Stimulated activated CD4-positive, alpha-beta T cell treated with anti-CD3 and anti-CD28 coated beads, Interleukin-12 subunit alpha, Interleukin-12 subunit beta, amount 100 ng/mL, for 24 hours (primary cell): ENCODE results near the gene COBL.
A peak's percentile ranks its signal among the peaks of the same experiment; 100 is the strongest.

Experiments
- DNase-seq, 2 experiments: peaks; one replicate each; pipeline ENCODE4 v3.0.0-alpha.2; 2020; ENCODE audit warnings: low read depth in 2 of 2

Gene COBL

GRCh38 chr7:51142741-51143385, 173.7 kb downstream of the COBL start:
- DNase-seq, result no peak

GRCh38 chr7:51141451-51142003, 175.1 kb downstream of the COBL start:
- no peak for DNase-seq

DNA sequence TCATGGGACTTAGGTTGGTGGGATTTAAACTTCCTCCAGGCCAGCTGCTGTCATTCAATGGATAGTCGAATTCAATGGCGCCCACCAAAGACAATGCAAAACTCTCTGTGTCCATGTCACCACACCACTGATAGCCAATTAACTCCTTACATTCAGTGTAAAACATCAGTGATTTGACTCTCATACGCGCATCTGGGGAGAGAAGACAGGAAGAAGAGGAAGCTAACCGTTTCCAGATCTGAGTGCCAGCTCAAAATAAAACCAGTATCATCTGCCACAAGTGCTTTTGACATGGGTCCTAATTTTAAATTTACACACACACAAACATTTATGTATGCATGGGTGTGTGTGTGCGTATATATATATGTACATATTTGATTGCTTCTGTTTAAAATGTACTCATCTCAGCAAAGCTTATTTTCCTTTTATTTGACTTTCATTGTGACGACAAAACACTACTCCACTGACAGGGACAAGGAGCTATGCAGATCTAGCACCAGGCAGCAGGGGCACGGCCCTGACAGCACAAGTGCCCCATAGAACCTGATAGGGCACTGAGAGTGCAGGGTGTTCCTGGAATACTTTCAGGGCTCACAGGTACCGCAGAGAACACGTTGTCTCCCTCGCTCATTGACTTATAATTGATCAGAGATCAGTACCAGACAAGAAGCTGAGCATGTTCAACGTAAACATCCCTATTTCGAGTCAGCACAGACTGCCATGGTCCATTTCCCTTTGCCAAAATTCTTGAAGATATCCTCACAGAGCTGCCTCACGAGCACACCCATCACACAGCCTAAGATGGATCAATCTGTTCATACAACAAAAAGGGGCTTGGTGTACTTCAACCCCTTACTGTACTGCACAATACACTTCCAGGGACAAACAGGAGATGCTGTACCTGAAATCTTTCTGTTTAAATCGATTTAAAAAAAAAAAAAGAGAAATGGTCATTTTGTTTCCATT, 176.1 kb downstream of the COBL start:
- DNase-seq, result no peak

DNA sequence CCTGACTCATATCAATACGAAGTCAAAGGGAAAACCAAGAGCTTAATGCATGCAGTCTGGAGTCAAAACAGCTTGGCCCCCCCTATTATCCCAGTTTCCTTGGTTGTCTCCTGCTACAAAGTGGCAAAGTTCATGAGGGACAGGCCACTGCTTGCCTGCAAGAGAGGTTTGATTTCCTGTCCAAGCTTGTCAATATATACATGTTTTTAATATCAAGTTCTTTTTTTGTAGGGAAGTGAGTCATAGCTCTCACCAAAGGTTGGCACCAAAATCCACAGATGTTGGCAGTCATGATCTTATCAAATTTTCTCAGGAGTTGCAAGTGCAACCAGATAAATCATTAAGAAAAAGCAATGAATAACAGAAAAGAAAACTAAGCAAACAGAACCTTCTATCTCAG, 176.8 kb downstream of the COBL start:
- DNase-seq, result no peak

DNA sequence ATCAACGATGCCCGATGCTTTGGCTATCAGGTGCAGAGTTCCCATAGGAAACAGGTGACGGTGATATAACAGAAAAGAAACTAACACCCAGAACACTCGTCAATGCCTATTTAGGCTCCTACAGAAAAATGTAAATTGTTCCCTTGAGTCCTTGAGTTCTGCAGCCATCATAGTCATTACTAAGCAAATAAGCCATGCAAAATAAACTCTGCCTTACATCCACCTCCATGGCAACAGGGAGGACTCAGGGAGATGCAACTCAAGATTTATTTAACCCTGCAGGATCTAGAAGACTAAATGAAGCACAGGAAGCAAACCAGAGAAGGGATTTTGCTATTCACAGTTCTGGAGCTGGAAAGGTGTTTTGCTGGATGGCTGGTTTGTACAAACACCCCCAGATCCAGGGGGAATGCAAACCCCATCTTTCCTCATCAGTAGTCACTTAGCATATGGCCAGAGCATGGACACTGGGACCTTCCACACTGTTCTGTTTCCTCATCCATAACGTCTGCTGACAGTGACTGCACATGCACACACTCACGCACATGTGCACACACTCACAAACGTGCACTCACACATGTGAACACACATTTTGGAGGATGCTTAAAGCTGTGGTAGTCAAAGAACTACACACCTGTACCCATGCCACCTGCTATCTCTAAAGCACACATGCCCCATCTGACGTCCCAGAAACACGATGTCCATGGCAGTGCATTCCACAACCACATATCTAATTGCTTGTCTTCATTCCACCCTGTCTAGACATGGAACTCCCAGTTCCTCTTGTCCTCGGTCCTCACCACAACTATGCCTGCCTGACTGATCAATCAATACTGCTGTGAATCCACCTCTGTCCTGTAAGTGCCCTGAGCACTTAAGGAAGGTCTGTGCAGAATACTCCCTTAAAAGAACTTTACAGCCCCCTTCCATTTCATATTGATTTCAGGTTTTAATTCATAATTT, 178.2 kb downstream of the COBL start:
- no peak for DNase-seq

- DNase-seq, result no peak
Observed at GRCh38 chr7:51135576-51135975, 181.0 kb downstream of the COBL start.

DNA sequence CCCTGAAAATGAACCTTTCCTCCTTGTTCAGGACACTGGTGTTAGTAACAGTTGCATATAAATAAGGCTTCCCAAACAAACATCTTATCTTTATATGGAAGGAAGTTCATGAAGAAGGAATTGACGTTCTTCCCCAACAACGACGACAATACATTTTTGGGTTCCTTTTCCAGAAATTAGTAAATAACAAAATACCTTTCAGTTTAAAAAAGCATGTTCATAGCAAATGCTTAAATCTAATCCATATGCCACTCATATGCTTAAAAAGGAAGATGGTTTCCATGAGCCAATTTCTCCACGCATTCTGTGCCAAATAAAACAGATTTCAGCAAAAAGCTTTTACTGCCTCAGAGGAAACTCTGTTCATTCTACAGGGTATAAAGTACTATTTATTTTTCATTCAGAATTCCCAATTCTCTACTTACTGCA, 182.6 kb downstream of the COBL start:
- no peak for DNase-seq

DNA sequence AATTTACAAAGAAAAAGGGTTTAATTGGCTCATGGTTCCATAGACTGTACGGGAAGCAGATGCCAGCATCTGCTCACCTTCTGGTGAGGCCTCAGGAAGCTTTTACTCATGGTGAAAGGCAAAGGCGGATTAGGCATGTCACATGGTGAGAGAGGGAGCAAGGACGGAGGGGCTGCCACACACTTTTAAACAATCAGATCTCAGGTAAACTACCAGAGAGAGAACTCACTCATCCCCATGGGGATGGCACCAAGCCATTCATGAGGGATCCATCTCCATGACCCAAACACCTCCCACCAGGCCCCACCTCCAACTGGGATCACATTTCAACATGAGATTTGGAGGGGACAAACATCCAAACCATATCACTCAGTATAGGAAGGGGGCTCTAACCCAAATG, 183.9 kb downstream of the COBL start:
- DNase-seq, result no peak

- no peak for DNase-seq
Observed at GRCh38 chr7:51129527-51130472, 186.8 kb downstream of the COBL start.

DNA sequence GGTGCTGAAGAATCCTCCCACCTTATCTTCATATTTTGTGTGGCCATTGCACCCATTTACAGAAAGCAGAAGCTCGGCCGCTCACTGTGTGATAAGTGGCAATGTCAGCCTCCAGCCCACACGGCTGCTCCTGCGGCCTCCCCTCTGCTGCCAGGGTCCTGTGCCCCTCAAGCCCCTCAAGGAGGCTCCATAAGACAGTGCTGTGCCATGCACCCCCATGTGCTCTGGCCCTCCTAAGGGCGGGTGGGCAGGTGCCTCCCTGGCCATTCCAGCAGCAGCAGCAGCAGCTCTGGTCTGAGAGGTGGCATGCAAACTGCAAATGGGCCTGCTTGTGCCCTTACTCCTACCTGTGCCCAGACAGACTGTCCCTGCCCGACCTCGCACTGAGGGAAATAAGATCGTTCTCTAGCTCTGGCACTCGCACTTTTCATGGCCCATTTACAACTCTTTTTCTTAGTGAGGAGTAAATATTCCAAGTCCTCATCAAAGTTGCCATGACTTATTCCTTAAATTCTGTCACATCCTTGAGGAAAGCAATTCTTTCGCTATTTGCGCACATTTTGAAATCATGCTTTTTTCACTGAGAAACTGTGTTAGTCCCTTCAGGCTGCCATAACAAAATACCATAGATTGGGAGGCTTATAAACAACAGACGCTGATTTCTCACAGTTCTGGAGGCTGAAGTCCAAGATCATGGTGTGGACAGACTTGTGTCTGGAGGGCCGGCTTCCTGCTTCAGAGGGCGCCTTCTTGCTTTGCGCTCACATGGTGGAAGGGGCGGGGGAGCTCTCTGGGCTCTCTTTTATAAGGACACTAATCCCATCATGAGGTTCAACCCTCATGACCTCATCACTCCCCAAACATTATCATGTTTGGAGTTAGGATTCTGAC, 187.8 kb downstream of the COBL start:
- no peak for DNase-seq

- DNase-seq, result no peak
Observed at GRCh38 chr7:51127618-51127904, 189.0 kb downstream of the COBL start.

GRCh38 chr7:51126813-51127617, 189.6 kb downstream of the COBL start:
- DNase-seq, result no peak

- DNase-seq, result no peak
Observed at GRCh38 chr7:51126324-51126723, 190.3 kb downstream of the COBL start.

GRCh38 chr7:51124321-51124720, 192.3 kb downstream of the COBL start:
- DNase-seq, result no peak

DNA sequence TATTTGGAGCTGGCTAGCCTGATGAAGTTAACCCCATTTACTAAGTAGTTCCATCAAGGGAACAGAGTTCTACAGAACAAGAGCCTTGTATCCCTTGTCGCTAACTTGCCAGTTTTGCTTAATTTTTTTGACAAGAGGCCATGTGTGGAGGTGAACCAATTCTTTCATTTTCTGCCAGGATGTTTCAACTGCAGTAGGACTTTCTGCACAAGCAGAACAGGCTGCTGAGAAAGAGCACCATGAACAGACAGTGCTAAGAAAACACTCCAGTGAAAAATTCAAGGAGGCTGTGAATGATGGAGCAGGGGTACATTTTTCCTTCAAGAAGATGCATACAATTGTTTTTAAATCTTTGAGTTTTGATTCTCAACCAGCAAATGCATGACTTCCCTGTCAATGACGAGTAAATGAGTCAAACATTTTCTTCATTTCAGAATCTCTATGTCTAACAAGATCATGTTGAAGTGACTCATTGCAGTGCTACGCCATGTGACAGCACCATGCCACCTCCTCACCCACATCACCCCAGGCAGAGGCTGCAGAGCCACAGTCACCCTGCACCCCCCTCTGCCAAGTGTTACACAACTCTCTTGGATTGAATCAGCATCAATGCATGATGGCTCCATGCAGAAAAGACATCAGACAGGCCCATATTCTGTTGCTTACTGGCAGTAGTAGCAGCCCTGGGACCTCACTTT, 193.1 kb downstream of the COBL start:
- peak; percentile 55 to 62 for DNase-seq

GRCh38 chr7:51121931-51122425, 194.6 kb downstream of the COBL start:
- no peak for DNase-seq

- no peak for DNase-seq
Observed at GRCh38 chr7:51121036-51121790, 195.4 kb downstream of the COBL start.
